Cardiac septum (tissue), 1 donor: ENCODE results near the gene MRGPRG. TPM values are rescaled to one million over a fixed set of nuclear protein-coding genes. Genes with fewer than 3 reads are reported as not detected.

ENCODE experiments used
- DNase-seq: peaks from one replicate; pipeline ENCODE4 v3.0.0-alpha.2; 2020; ENCODE audit warnings: low spot score
- intact Hi-C: fragments of 100-400 bp; cut with DNase I; formaldehyde crosslinking; loops from one replicate; pipeline ENCODE4 v1.14.0; 2022
- total RNA-seq: library from RNA; stranded (reverse); fragmentation: NEBNext Ultra II Directional; extraction: Animal tissue kit (Norgen Biotek cat#: 25700); gene quantifications from one replicate; pipeline ENCODE4 v1.2.1, GENCODE V29; 2021
- donor health status: DM: no; HTN: no; CAD: no.

MRGPRG gene
- total RNA-seq, 1 donor from 2014 or later, result not detected

- intact Hi-C loops, result no loop called here
- no peak for DNase-seq
Measured at GRCh38 chr11:3197044-3197695, 21.4 kb downstream of the MRGPRG start.

DNA sequence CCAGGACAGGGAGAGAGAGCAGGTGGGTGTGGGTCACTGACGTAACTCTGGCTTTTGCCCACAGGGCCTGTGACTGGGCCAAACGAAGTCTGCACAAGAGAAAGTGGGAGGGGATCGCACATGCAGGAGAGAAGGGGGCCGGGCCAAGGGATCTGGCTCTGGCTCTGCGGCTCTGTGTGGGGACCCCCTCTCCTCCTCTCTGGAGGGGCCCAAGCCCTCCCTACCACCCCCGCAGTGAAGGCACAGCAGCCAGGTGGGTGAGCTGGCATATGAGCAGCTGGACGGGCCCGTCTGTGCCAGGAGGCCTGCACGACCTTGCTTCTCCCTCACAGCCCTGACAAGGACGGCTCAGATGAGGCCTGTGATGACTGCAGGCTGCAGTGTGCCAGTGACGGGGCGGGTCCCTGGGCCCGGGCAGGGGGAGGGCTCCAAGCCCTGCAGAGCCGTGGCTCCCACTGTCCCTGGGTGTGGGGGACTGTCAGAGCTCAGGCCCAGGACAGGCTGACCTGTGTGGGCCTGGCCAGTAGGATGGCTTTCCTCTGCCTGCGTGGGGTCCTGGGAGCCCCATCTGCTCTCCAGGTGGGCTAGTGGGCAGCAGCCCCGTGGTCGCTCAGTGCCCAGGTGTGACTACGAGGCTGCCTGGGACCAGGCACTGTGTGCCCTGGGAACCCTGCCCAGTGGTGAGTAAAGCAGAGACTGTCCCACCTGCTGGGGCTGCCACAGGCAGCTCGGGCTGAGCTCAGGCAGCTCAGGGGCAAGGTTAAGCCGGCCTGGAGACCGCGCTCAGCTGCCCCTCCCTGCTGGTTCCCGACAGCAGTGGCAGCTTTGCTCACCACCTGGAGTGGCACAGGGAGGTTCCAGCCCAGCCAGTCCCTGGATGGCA is 22.2 kb downstream of the MRGPRG start:
- intact Hi-C loops, result no loop called here
- no peak for DNase-seq

- intact Hi-C loops, result no loop called here
- DNase-seq, result no peak
Measured at GRCh38 chr11:3195251-3196160, 23.1 kb downstream of the MRGPRG start.

DNA sequence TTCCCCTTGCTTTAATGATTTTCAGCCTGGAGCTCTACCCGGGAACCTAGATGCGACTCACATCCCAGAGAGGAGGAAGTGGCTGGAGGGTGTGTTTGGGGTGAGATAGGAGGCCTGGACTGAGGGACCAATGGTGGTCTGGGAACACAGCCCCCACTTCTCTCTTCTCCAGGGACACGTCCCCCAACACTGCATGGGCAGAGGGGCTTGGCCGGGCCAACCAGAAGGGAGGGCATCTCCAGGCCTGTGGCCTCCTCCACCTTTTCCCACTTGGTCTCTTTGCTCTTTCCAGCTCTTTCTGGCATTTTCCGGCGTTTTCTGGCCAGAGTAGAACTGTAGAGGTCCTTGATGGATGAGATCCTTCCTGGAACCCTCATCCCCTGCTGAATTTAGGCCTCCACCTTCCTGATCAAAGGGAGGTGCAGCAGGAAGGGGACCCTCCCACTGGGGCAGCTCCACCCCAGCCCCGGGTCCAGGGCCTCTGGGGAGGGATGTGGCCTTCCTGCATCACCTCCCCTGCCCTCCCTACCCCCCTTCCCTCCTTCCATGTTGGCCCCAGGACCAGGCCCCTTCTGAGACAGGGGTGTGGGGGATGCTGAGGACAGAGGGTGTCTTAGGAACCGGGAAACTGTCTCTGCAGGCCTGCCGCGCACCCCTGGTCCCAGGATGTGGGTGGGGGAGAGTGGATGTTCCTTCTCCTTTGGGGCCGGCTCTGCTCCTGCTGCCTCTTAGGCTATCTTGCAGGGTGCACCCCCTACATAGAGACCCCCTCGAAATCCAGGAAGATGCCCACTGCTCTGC is 24.4 kb downstream of the MRGPRG start:
- intact Hi-C loops, result no loop called here
- DNase-seq, result no peak

GRCh38 chr11:3193373-3194015 is 25.1 kb downstream of the MRGPRG start:
- no peak for DNase-seq

DNA sequence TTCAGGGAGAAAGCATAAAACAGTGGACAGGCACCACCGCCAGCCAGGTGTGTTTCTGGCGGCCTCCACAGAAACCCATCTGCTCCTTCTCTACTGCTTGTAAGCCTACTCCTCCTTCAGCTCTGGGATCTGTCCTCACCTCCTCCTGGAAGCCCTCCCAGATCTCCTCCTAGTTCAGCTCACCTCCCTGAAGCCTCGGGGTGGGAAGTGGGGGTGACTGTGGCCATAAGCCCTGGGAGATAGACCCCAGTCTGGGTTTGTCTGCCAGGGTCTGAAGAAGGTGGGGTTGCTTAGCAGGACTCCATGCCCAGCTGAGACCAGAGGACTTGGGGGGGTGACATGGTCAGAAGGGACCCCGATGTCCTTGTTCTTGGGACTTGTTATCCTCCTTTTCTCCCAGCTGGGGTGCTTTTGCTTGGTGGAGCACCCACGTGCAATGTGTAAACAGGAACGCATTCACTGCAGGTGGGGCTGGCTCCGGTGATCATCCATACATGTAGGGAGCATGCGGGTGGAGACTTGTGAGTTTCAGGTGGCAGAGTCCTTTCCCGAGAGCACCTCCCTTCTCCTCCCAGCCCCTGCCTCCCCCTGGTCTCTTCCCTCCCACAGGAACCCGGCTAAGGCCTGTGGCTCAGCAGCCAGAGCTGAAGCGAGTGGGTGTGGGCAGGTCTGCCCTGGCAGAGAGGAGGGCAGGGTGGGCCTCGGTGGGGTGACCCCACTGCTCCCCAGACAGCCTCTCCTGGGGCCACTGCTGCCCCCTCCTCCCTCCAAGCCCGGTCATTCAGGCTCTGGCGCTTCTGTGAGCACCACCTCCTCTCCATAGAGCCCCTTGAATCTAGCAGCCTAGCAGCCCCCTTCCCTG is 25.9 kb downstream of the MRGPRG start:
- intact Hi-C loops, result no loop called here
- no peak for DNase-seq

More at GRCh38 chr11:3193373-3194015, 25.1 kb downstream of the MRGPRG start:
- intact Hi-C loops, result no loop called here

DNA sequence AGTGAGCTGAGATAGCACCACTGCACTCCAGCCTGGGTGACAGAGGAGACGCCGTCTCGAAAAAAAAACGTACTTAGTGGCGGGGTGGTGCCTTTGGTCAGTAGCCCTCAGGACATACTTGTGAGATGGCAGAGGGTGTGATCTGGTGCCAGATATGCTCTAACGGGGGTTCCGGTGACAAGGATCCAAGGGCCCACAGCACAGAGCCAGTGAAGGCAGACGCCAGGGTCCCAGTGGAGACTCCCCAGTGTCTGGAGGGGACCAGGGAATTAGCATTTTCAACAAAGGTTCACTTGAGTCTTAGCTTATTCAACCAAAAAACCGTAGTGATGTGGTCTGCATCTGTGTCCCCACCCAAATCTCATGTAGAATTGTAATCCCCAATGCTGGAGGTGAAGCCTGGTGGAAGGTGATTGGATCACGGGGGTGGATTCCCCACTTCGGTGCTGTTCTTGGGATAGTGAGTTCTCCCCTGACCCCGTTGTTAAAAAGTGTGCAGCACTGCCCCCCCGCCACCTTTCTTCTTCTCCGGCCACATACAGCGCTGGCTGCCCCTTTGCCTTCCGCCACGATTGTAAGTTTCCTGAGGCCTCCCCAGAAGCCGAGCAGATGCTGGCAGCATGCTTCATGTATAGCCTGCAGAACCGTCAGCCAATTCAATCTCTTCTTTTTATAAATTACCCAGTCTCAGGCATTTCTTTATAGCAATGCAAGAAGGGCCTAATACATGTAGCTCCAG is 26.9 kb downstream of the MRGPRG start:
- intact Hi-C loops, result no loop called here
- no peak for DNase-seq

DNA sequence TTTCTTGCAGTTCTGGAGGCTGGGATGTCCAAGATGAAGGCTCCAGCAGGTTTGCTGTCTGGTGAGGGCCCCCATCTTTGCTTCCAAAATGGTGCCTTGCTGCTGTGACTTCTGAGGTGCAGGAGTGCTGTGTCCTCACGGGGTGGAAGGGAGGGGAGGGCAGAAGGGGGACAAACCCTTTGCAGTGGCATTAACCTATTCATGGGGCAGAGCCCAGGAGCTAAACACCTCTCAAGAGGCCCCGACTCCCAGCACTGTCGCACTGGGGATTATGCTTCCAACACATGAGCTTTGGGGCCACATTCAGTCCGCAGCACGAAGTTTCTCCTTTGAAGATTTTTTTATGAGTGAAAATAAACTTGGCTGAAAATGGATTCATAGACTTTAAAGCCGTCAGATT is 28.0 kb downstream of the MRGPRG start:
- DNase-seq, result no peak
- intact Hi-C loops, result no loop called here

- DNase-seq, result no peak
- intact Hi-C loops, result no loop called here
Measured at GRCh38 chr11:3189886-3190583, 28.6 kb downstream of the MRGPRG start.

- intact Hi-C loops, result no loop called here
- no peak for DNase-seq
Measured at GRCh38 chr11:3189196-3189843, 29.3 kb downstream of the MRGPRG start.

DNA sequence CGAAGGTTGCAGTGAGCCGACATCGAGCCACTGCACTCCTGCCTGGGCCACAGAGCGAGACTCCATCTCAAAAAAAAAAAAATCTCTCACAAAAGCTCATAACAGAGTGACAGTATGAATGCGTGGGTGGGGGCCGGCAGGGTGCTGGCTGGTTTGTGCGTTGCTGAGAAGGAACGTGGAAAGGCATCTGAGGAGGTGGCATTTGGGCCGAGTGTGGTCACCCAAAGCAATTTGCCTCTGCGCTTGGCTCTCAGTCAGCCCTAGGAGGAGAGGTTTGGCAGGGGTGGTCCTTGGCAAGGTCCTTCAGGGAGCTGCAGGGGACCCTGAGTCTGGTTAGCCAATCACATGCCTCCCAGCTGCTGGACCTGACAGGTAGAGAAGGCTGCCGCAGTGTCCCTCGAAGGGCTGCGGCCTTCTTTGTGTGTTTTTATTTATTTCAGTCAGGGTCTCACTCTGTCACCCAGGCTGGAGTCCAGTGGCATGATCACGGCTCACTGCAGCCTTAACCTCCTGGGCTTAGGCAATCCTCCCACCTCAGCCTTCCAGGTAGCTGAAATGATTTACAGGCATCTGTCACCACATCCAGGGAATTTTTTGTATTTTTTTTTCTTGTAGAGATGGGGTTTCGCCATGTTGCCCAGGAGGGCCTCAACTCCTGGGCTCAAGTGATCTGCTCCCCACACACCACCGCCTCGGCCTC is 30.0 kb downstream of the MRGPRG start:
- DNase-seq, result no peak

DNA sequence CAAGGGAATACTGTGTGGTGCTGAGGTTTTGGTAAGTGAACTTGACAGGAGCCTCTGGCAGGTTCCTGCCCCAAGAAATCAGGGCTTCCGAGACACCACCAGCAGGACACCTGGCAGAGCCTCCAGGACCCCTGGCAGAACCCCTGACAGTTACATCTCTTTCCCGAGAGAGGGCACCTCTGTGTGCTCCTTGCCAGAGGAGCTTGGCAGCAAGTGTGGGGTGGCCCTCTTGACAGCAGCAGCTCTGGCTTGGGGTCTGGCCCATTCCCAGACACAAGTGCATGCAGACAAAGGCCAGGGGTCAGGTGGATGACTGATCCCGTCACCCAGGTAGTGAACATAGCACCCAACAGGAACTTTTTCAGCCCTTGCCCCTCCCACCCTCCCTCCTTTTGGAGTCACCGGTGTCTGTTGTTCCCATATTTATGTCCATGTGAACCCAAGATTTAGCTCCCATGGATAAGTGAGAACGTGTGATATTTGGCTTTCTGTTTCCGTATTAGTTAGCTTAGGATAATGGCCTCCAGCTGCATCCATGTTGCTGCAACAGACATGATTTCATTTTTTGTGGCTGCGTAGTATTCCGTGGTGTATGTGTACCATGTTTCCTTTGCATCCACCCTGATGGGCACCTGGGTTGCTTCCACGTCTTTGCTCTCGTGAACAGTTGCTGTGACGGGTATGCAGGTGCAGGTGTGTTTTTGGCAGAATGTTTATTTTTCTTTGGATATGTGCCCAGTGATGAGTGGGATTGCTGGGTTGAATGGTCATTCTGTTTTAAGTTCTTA is 32.3 kb downstream of the MRGPRG start:
- intact Hi-C loops, result no loop called here
- no peak for DNase-seq

More for the DNA sequence above, 30.0 kb downstream of the MRGPRG start:
- intact Hi-C loops, result no loop called here

- intact Hi-C loops, result no loop called here
- DNase-seq, result no peak
Measured at GRCh38 chr11:3184732-3185347, 33.8 kb downstream of the MRGPRG start.

- DNase-seq, result no peak
- intact Hi-C loops, result no loop called here
Measured at GRCh38 chr11:3183523-3183922, 35.1 kb downstream of the MRGPRG start.
